Mesenchymal stem cell (in vitro differentiated cells and primary cell): Measurements from ENCODE around the gene HOGA1.
A peak's percentile ranks its signal among the peaks of the same experiment; 100 is the strongest.

ENCODE experiments used
- DNase-seq: peaks from one replicate; pipeline ENCODE4 v3.0.0-alpha.2; 2013
- H2AFZ ChIP-seq: one replicate; pipeline ENCODE4 v1.6.1; 2013; ENCODE audit warnings: low read depth, mild to moderate bottlenecking, control low read depth, inconsistent platforms, low read length, moderate library complexity
- H2AK5ac ChIP-seq: 2 replicates; pipeline ENCODE4 v1.6.1; 2013; ENCODE audit warnings: low read length, moderate library complexity, mild to moderate bottlenecking, inconsistent platforms; ENCODE audit not compliant: severe bottlenecking
- H2BK120ac ChIP-seq: one replicate; pipeline ENCODE4 v1.6.1; 2013; ENCODE audit warnings: low read depth, mild to moderate bottlenecking, inconsistent platforms, low read length, moderate library complexity
- H2BK12ac ChIP-seq, 2 experiments: one replicate each; pipeline ENCODE4 v1.6.1; 2013; ENCODE audit warnings: inconsistent platforms in 2 of 2, low read length in 2 of 2, mild to moderate bottlenecking in 2 of 2, moderate library complexity in 2 of 2, control low read depth in 1 of 2
- H2BK15ac ChIP-seq: one replicate; pipeline ENCODE4 v1.6.1; 2013; ENCODE audit warnings: mild to moderate bottlenecking, low read depth, inconsistent platforms; ENCODE audit not compliant: poor library complexity, severe bottlenecking
- H2BK5ac ChIP-seq: 2 replicates; pipeline ENCODE4 v1.6.1; 2013; ENCODE audit warnings: low read depth, mild to moderate bottlenecking, low read length, control low read depth, inconsistent platforms; ENCODE audit not compliant: poor library complexity, severe bottlenecking
- H3K14ac ChIP-seq, 2 experiments: one replicate each; pipeline ENCODE4 v1.6.1; 2013; ENCODE audit warnings: inconsistent platforms in 2 of 2, low read length in 2 of 2, control low read depth in 1 of 2, mild to moderate bottlenecking in 1 of 2, moderate library complexity in 1 of 2
- H3K18ac ChIP-seq, 2 experiments: one replicate each; pipeline ENCODE4 v1.6.1; 2013; ENCODE audit warnings: inconsistent platforms in 2 of 2, low read length in 2 of 2, control low read depth in 1 of 2, low read depth in 1 of 2, mild to moderate bottlenecking in 1 of 2
- H3K23ac ChIP-seq, 2 experiments: one replicate each; pipeline ENCODE4 v1.6.1; 2013; ENCODE audit warnings: inconsistent platforms in 2 of 2, low read length in 2 of 2, mild to moderate bottlenecking in 2 of 2, moderate library complexity in 2 of 2, control low read depth in 1 of 2
- H3K27ac ChIP-seq: 2 replicates; pipeline ENCODE4 v1.5.1; 2013; ENCODE audit warnings: mild to moderate bottlenecking, moderate library complexity, low read length, control low read depth, inconsistent platforms; ENCODE audit not compliant: poor library complexity, severe bottlenecking
- H3K27me3 ChIP-seq, 2 experiments: 2 replicates each; pipeline versions ENCODE4 v1.6.1 to v1.7.0; 2013; ENCODE audit warnings: low read length in 2 of 2, mild to moderate bottlenecking in 2 of 2, moderate library complexity in 2 of 2, control low read depth in 1 of 2, inconsistent platforms in 1 of 2; ENCODE audit not compliant: control insufficient read depth in 1 of 2, insufficient read depth in 1 of 2
- H3K36me3 ChIP-seq, 2 experiments: 2 replicates each; pipeline versions ENCODE4 v1.6.1 to v1.7.0; 2013; ENCODE audit warnings: low read length in 2 of 2, control low read depth in 1 of 2, inconsistent platforms in 1 of 2, low read depth in 1 of 2, mild to moderate bottlenecking in 1 of 2; ENCODE audit not compliant: insufficient read depth in 2 of 2, control insufficient read depth in 1 of 2
- H3K4ac ChIP-seq, 2 experiments: one replicate each; pipeline ENCODE4 v1.6.1; 2013; ENCODE audit warnings: inconsistent platforms in 2 of 2, low read length in 2 of 2, mild to moderate bottlenecking in 2 of 2, moderate library complexity in 2 of 2, control low read depth in 1 of 2, low read depth in 1 of 2
- H3K4me1 ChIP-seq: 2 replicates; pipeline ENCODE4 v1.6.1; 2013; ENCODE audit warnings: low read depth, low read length, control low read depth; ENCODE audit not compliant: control insufficient read depth, insufficient read depth
- H3K4me2 ChIP-seq: 2 replicates; pipeline ENCODE4 v1.6.1; 2013; ENCODE audit warnings: low read length, mild to moderate bottlenecking, inconsistent platforms; ENCODE audit not compliant: poor library complexity, severe bottlenecking
- H3K4me3 ChIP-seq, 2 experiments: 2 replicates each; pipeline versions ENCODE4 v1.5.1 to v1.7.0; 2013; ENCODE audit warnings: low read length in 2 of 2, mild to moderate bottlenecking in 2 of 2, control low read depth in 1 of 2, low read depth in 1 of 2; ENCODE audit not compliant: insufficient read depth in 1 of 2
- H3K79me1 ChIP-seq: replicated peaks from 2 replicates; pipeline ENCODE4 v1.6.1; 2013; ENCODE audit warnings: mild to moderate bottlenecking, control low read depth, low read length, inconsistent platforms; ENCODE audit not compliant: poor library complexity, severe bottlenecking
- H3K9ac ChIP-seq: 2 replicates; pipeline ENCODE4 v1.7.0; 2013; ENCODE audit warnings: mild to moderate bottlenecking, low read length, moderate library complexity
- H3K9me3 ChIP-seq: 2 replicates; pipeline ENCODE4 v1.7.0; 2013; ENCODE audit warnings: mild to moderate bottlenecking, low read length; ENCODE audit not compliant: control insufficient read depth
- H4K8ac ChIP-seq: one replicate; pipeline ENCODE4 v1.6.1; 2013; ENCODE audit warnings: inconsistent platforms, mild to moderate bottlenecking, low read length, moderate library complexity
- H4K91ac ChIP-seq: one replicate; pipeline ENCODE4 v1.6.1; 2013; ENCODE audit warnings: mild to moderate bottlenecking, low read length, inconsistent platforms
- WGBS: methylation state at CpG from one replicate; pipeline ENCODE4 v1.1.7; 2013; ENCODE audit warnings: mixed read lengths; 5-methylcytosine and 5-hydroxymethylcytosine counted together

The HOGA1 gene

GRCh38 chr10:97629289-97629688 is 45.1 kb downstream of the HOGA1 start:
- DNase-seq, result no peak
- Histone ChIP-seq H3K9me3 (no peaks in the 10 kb centered on the region), H3K9ac (no peak overlapping the region), H3K18ac (no peak overlapping the region), H2BK12ac (no peak overlapping the region), H2BK120ac (no peak overlapping the region), H2AK5ac (no peak overlapping the region), H3K14ac (no peak overlapping the region), H3K4me3 (no peak overlapping the region), H3K4ac (no peak overlapping the region), H2AFZ (no peak overlapping the region), H2BK5ac (no peak overlapping the region), H3K23ac (no peak overlapping the region), H3K4me2 (no peak overlapping the region), H4K91ac (no peak overlapping the region), H3K4me1 (peaks cover 3% of the 10 kb centered on the region), H3K27me3 (no peaks in the 10 kb centered on the region), H3K79me1 (peaks cover 10% of the 10 kb centered on the region), H3K36me3 (no peaks in the 10 kb centered on the region), H4K8ac (no peak overlapping the region), H3K27ac (no peak overlapping the region), H2BK15ac (no peak overlapping the region)
- WGBS, result 98% methylated on average over 4 of the region's 5 CpGs

GRCh38 chr10:97631098-97631497 is 46.9 kb downstream of the HOGA1 start:
- Histone ChIP-seq H3K27ac (no peak overlapping the region), H3K9me3 (no peaks in the 10 kb centered on the region), H3K4me1 (peaks cover 3% of the 10 kb centered on the region), H2BK12ac (no peak overlapping the region), H3K27me3 (no peaks in the 10 kb centered on the region), H3K4ac (no peak overlapping the region), H3K23ac (no peak overlapping the region), H2BK5ac (no peak overlapping the region), H2AK5ac (no peak overlapping the region), H2BK15ac (no peak overlapping the region), H3K14ac (no peak overlapping the region), H2BK120ac (no peak overlapping the region), H3K4me3 (no peak overlapping the region), H2AFZ (no peak overlapping the region), H3K79me1 (peaks cover 10% of the 10 kb centered on the region), H4K91ac (no peak overlapping the region), H3K4me2 (no peak overlapping the region), H3K9ac (no peak overlapping the region), H4K8ac (no peak overlapping the region), H3K36me3 (no peaks in the 10 kb centered on the region), H3K18ac (no peak overlapping the region)
- peak; percentile 39 for DNase-seq

- peak within 1 kb of the TSS in 1 of 2 experiments; percentile 89 for H3K14ac ChIP-seq
- peak within 1 kb of the TSS; percentile 44 for H4K91ac ChIP-seq
- peak within 1 kb of the TSS; percentile 95 for H3K4me2 ChIP-seq
- H3K9ac ChIP-seq, result peak within 1 kb of the TSS; percentile 89
- H2BK12ac ChIP-seq, result peak within 1 kb of the TSS; percentile 42 to 92
- H3K23ac ChIP-seq, result peak within 1 kb of the TSS in 1 of 2 experiments; percentile 79
- WGBS, result 4% methylated on average over 60 of the region's 62 CpGs
- no peak within 1 kb of the TSS for H2AK5ac ChIP-seq
- H2BK15ac ChIP-seq, result peak within 1 kb of the TSS; percentile 62
- H3K4ac ChIP-seq, result peak within 1 kb of the TSS; percentile 0 to 81
- peak within 1 kb of the TSS; percentile 36 for H2BK5ac ChIP-seq
- H3K36me3 ChIP-seq, result no peaks in the 10 kb centered on the region
- peak within 1 kb of the TSS; percentile 27 for H2BK120ac ChIP-seq
- peak within 1 kb of the TSS; percentile 99 for H2AFZ ChIP-seq
- peak within 1 kb of the TSS; percentile 95 for H4K8ac ChIP-seq
- DNase-seq, result peak; percentile 93
- peak within 1 kb of the TSS; percentile 80 to 86 for H3K18ac ChIP-seq
- no peaks in the 10 kb centered on the region for H3K27me3 ChIP-seq
- H3K27ac ChIP-seq, result no peak within 1 kb of the TSS
- peaks cover 3% of the 10 kb centered on the region for H3K4me1 ChIP-seq
- peak within 1 kb of the TSS; percentile 90 to 95 for H3K4me3 ChIP-seq
- H3K9me3 ChIP-seq, result no peaks in the 10 kb centered on the region
- peaks cover 10% of the 10 kb centered on the region for H3K79me1 ChIP-seq
These were observed 49.0 kb downstream of the HOGA1 start, which contains the start of gene MORN4 for GRCh38 chr10:97632949-97633884. MORN4 (minus strand) TSS chr10:97633500; CDS start chr10:97619653, 13,847 bp downstream.

- peaks cover 3% of the 10 kb centered on the region for H3K4me1 ChIP-seq
- H4K91ac ChIP-seq, result no peak overlapping the region
- WGBS, result 96% methylated on average over 8 of the region's 8 CpGs
These were observed 49.7 kb downstream of the HOGA1 start for GRCh38 chr10:97633921-97634320.

More at GRCh38 chr10:97633921-97634320, 49.7 kb downstream of the HOGA1 start:
- no peak for DNase-seq
- H4K8ac ChIP-seq, result peak overlapping the region; percentile 95
- no peak overlapping the region for H2BK15ac ChIP-seq
- H2AFZ ChIP-seq, result peak overlapping the region; percentile 43
- no peak overlapping the region for H3K23ac ChIP-seq
- peak overlapping the region in 1 of 2 experiments; percentile 95 for H3K4me3 ChIP-seq
- no peak overlapping the region for H3K18ac ChIP-seq
- no peak overlapping the region for H2BK12ac ChIP-seq
- H3K27ac ChIP-seq, result no peak overlapping the region
- H3K4ac ChIP-seq, result peak overlapping the region in 1 of 2 experiments; percentile 21
- H3K9ac ChIP-seq, result peak overlapping the region; percentile 89
- H3K27me3 ChIP-seq, result no peaks in the 10 kb centered on the region
- no peak overlapping the region for H3K14ac ChIP-seq
- no peak overlapping the region for H2BK120ac ChIP-seq
- no peak overlapping the region for H2AK5ac ChIP-seq
- peaks cover 10% of the 10 kb centered on the region for H3K79me1 ChIP-seq
- no peak overlapping the region for H3K4me2 ChIP-seq
- no peaks in the 10 kb centered on the region for H3K9me3 ChIP-seq
- no peak overlapping the region for H2BK5ac ChIP-seq
- H3K36me3 ChIP-seq, result no peaks in the 10 kb centered on the region
